ENCODE measurements around the gene MLPH.

MLPH gene

GRCh38 chr2:237480988-237481525, 6.0 kb upstream of the MLPH start:
- DNase-seq: no peak

GRCh38 chr2:237482485-237482884, 4.6 kb upstream of the MLPH start:
- DNase-seq: no peak

GRCh38 chr2:237483018-237483731, 3.9 kb upstream of the MLPH start:
- DNase-seq: no peak

GRCh38 chr2:237485304-237485703, 1.7 kb upstream of the MLPH start:
- DNase-seq: no peak

- DNase-seq: no peak
These were observed 1.2 kb upstream of the MLPH start for GRCh38 chr2:237485844-237486243.

GRCh38 chr2:237486334-237486818, 675 bp upstream of the MLPH start:
- DNase-seq: no peak

- DNase-seq: peak; percentile 7
These were observed 445 bp downstream of the MLPH start for GRCh38 chr2:237487496-237487895.

- peak; percentile 15 for DNase-seq
These were observed 1.2 kb downstream of the MLPH start for GRCh38 chr2:237488295-237488694.

- DNase-seq: peak; percentile 13
These were observed 2.1 kb downstream of the MLPH start for GRCh38 chr2:237488901-237489860.

GRCh38 chr2:237490009-237490711, 3.1 kb downstream of the MLPH start:
- DNase-seq: no peak

- DNase-seq: no peak
These were observed 3.7 kb downstream of the MLPH start for GRCh38 chr2:237490795-237491194.

GRCh38 chr2:237491515-237492118, 4.6 kb downstream of the MLPH start:
- peak; percentile 2 for DNase-seq

- DNase-seq: peak; percentile 4
These were observed 5.3 kb downstream of the MLPH start for GRCh38 chr2:237492137-237492890.

- DNase-seq: no peak
These were observed 7.0 kb downstream of the MLPH start for GRCh38 chr2:237494066-237494465.

GRCh38 chr2:237495521-237496117, 8.6 kb downstream of the MLPH start:
- DNase-seq: no peak

GRCh38 chr2:237496428-237496827, 9.4 kb downstream of the MLPH start:
- DNase-seq: no peak

GRCh38 chr2:237497009-237497837, 10.2 kb downstream of the MLPH start:
- DNase-seq: no peak

GRCh38 chr2:237497838-237498186, 10.8 kb downstream of the MLPH start:
- no peak for DNase-seq

GRCh38 chr2:237498341-237498740, 11.3 kb downstream of the MLPH start:
- no peak for DNase-seq

- no peak for DNase-seq
These were observed 13.8 kb downstream of the MLPH start for GRCh38 chr2:237500681-237501424.

Data from right hindlimb (tissue), 1 donor.